GM19239 (cell line): ENCODE data around the gene NEK1.
"Not testable (repeated sequence)": the region's sequence is repeated elsewhere in the genome, so short reads cannot be mapped to it uniquely, and the experiment has no call there.

Source experiments
- DNase-seq: peaks from one replicate; pipeline ENCODE4 v3.0.0; 2011; ENCODE audit warnings: low spot score; ENCODE audit not compliant: insufficient read length
- FAIRE-seq: peaks from 2 replicates; lab custom pipeline; 2011; peaks lifted over from hg19 to GRCh38; lab: Jason Lieb, UNC

NEK1 gene

GRCh38 chr4:169437299-169438047, 174.9 kb downstream of the NEK1 start:
- DNase-seq, result peak; percentile 46
- FAIRE-seq, result peak; percentile 99

DNA sequence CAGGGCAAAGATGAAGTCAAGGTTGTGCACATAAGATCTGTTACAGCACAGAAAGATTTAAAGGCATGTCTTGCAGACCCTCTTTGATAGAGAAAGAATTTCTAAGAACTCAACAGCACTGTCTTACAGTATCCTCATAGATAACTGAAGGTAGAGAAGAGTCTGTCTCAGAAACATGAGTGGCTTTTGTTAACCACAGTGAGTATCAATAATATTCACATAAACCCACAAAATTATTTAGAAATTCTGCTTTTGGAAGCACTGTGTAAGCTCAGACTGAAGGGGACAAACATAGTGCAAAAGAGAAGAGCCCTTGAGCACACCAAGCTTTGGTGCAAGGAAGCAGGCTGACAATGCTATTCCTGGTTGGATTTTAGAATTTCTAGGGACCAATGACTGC, 175.6 kb downstream of the NEK1 start:
- DNase-seq (no peak), FAIRE-seq (no peak)

DNA sequence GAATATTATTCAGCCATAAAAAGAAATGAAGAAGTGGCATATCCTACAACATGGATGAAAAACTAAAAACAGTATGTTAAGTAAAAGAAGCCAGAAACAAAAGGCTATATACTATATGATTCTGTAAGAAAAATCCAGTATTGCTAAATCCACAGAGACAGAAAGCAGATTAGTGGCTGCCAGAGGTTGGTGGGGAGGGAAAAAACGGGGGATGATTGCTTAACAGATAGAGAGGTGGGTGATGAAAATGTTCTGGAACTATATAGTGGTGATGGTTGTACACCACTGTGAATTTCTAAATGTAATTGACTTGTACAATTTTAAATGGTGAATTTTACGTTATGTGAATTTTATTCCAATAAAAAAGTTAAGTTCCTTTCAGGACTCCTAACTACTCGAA, 184.0 kb downstream of the NEK1 start:
- DNase-seq (no peak), FAIRE-seq (no peak)

GRCh38 chr4:169427727-169428126, 184.7 kb downstream of the NEK1 start:
- FAIRE-seq, DNase-seq: not testable (repeated sequence)

DNA sequence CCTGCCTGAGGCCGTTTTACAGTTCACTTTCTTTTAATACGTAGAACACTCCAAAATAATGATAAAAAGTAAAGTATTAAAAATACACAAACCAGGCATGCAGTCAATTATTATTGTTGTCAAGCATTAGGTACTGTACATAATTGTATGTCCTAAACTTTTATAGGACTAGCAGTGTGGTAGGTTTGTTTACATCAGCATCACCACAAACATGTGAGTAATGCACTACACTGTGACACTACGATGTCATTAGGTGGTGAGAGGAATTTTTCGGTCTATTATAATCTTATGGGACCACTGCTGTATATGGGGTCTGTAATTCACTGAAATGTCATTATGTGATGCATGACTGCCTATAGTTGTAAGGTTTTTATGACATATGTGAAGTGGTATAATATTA, 192.1 kb downstream of the NEK1 start:
- no peak for DNase-seq
- FAIRE-seq, result no peak

- no peak for FAIRE-seq
- DNase-seq, result no peak
These were observed 193.5 kb downstream of the NEK1 start for GRCh38 chr4:169418846-169419245.

DNA sequence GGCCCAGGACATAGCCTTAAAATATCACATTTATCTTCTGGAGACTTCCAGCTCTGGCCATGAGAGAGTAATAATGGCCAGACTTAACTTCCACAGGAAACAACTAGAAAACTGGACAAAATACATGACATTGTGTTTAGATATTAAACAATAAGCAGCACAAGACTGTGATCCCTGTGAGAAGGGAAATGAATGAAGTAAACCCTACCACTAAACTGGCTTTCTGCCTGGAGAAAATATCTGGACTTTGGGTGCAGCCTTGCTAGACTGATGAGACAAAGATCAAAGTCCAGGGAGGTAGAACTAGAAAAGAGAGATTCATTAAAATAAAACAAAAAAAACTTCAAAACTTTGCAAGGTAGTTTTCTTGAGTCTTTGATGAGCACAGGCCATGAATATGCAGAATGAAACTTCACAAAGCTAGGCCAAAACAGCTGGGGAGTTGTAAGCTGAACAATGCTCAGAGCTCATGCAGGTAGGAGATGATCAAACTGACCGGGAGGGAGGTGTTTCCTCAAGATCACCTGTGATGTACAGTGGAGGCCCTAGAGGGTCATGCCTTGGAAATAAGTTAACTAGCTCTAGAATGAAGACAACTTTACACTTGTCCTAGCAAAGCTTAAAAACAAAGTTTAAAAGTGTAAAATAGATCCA, 194.6 kb downstream of the NEK1 start:
- peak; percentile 81 for FAIRE-seq
- no peak for DNase-seq

- DNase-seq (no peak), FAIRE-seq (peak; percentile 62)
These were observed 195.4 kb downstream of the NEK1 start for GRCh38 chr4:169416997-169417396.

GRCh38 chr4:169416461-169416860, 195.9 kb downstream of the NEK1 start:
- DNase-seq (no peak), FAIRE-seq (no peak)

DNA sequence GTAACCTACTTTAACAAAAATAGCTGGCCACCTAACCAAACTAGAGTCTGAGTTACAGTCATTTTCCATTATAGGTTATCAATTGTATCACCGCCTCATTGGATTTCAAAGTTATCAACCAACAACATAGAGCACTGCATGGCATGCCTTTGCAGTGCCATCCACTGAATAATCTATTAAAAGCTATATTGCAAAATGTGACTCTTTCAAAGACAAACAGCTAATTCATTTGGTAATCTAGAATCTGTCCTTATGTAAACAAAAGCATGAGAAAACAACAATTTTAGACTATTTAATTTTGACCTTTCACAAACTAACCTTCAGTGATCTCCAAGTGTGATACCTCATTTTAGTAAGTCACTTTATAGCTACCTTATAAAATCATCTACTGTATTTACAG, 197.5 kb downstream of the NEK1 start:
- no peak for FAIRE-seq
- no peak for DNase-seq

- peak; percentile 71 for FAIRE-seq
- no peak for DNase-seq
These were observed 200.3 kb downstream of the NEK1 start for GRCh38 chr4:169412046-169412445.

- FAIRE-seq, result peak; percentile 100
- peak; percentile 22 for DNase-seq
These were observed 201.3 kb downstream of the NEK1 start for GRCh38 chr4:169410839-169411770.

- no peak for DNase-seq
- no peak for FAIRE-seq
These were observed 205.1 kb downstream of the NEK1 start for GRCh38 chr4:169407217-169407845.

DNA sequence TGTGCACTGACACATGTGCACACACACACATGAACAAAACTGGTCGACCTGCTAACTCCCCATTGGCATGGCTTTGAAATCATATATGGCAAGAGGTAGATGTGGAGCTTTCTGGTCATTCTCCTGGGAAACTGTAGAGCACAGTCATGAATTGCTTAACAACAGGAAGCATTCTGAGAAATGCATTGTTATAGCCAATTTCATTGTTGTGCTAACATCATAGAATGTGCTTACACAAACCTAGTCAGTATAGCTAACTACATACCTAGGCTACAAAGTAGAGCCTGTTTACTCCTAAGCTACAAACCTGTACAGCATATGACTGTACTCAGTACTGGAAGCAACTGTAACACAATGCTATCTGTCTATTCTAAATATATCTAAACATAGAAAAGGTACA, 207.4 kb downstream of the NEK1 start:
- DNase-seq, result no peak
- FAIRE-seq, result peak; percentile 44

GRCh38 chr4:169400832-169401231, 211.6 kb downstream of the NEK1 start:
- FAIRE-seq, result no peak
- DNase-seq, result no peak

DNA sequence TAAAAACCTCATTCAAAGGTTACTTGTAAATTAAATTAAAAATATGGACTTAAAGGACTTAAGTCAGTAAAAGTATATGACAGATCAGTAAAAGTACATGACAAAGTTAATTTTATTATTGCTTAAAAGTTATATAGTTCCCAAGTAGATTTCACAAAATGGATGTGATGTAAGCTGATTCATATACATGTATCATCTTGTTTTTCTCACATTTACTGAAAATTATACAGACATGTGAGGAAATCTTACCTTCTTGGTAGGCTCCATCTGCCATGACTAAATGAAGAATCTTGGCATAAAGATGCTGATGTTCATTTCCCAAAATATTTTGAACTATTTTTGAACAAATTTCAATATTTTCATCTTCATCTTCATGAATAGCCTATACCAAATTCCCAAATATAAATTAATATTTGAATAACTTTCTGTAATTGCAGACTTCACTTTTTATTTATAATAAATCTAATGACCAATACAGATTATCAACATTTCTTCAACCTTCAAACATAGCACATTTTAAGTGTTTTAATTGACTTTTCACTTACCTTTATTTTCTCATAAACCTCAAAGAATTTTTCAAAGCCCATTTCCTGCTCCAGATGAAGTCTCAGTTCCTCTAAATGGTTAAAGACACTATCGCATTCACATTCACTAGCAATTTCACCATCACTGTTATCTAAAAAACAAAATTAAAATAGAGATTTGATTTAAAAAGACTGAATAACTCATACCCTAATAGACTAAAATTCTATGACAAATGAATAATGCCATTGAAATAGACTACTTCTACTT, 212.2 kb downstream of the NEK1 start:
- DNase-seq (no peak), FAIRE-seq (peak; percentile 95)

DNA sequence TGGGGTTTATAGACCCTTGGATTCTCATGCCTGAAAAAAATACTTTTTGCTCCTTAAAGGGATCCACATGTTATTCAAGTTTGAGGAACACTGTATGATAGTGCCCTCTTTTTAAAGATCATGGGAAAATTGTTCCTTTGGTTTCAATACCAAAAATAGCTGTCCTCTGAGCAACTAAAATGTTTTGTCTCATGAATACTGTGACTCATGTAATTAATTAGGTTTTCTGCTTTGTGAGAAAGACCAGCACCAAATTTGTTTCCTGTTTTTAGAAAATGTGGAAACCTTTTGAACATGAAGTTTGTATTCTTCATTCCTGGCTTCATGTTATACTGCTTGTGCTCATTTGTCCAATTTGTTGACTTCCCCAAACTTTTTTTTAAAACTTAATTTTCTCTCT, 214.1 kb downstream of the NEK1 start:
- FAIRE-seq, result no peak
- DNase-seq, result no peak

DNA sequence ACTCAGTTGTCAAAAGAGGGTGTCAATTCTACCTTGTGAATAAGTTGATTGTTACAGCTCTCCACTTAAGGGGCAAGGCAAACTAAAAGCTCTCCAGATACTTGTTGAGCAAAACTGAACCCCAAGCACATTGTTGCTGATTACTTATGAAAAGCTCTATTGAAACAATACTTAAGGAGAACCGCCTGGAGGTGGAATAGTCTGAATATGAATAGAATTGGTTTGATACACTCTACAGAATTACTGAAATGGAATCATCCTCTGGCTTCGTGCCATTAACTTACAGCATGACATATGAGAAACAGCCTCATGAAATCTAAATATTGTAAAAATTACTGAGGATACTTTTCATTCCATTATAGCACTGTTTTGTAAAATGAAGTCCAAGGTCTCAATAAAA, 214.6 kb downstream of the NEK1 start:
- peak; percentile 76 for FAIRE-seq
- no peak for DNase-seq

DNA sequence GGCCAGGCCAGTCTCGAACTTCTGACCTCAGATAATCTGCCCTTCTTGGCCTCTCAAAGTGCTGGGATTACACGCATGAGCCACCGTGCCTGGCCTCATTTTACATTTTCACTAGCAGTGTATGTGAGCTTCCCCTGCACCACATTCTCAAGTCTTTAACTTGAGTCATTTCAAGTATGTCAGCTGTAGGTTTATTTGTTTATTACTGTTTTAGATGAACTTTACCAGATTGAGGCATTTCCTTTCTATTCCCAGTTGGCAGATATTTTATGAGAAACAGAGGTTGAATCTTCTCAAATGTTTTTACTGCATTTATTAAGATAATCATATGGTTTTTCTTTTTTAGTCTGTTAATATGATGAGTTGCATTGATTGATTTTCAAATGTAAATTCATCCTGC, 227.0 kb downstream of the NEK1 start:
- DNase-seq (no peak), FAIRE-seq (no peak)

DNA sequence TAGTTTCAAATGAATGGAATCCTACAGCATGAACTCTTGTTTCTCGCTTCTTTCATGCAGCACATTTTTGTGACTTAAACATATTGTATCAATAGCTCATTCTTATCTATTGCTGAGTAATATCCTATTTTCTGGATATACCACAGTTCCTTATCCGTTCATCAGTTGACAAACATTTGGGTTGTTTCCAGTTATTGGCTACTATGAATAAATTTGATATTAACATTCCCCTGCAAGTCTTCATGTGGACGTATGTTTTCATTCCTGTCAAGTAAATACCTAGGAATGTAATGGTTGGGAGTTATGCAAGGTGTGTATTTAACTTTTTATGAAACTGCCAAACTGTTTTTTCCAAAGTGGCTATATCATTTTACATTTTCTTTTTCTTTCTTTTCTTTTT, 227.6 kb downstream of the NEK1 start:
- FAIRE-seq (no peak), DNase-seq (no peak)
